IMR-90 (cell line): ENCODE data around the gene CDC42BPA. TPM values are rescaled to one million over a fixed set of nuclear protein-coding genes. Genes with fewer than 3 reads are reported as not detected.

Experiments used
- ATAC-seq: fragments of 200-7000 bp; cut with Tn5 transposase; 2 replicates; pipeline ENCODE4 v1.9.1; 2020; ENCODE audit warnings: low read depth, mild to moderate bottlenecking, moderate library complexity
- BruUV-seq: library from RNA; stranded (reverse); fragments of 400-500 nt; replicated peaks from 2 replicates; lab custom pipeline; 2021; lab: Mats Ljungman, UMichigan
- CTCF ChIA-PET: fragments of 300-600 bp; formaldehyde crosslinking; extraction: SDS; loops from one replicate; lab custom pipeline; 2021; ENCODE audit warnings: antibody characterized with exemption; lab: Yijun Ruan, JAX
- POLR2A ChIA-PET: fragments of 300-600 bp; sonication (Branson Sonifier 250); formaldehyde crosslinking; loops from one replicate; lab custom pipeline; 2022; ENCODE audit warnings: antibody characterized with exemption; ENCODE audit not compliant: unreplicated experiment; lab: Charles Lee
- DNase-seq: peaks from one replicate; pipeline ENCODE4 v3.0.0; 2013
- H2AFZ ChIP-seq: replicated peaks from 2 replicates; pipeline ENCODE3; 2013; ENCODE audit warnings: low read length, mild to moderate bottlenecking; ENCODE audit not compliant: poor library complexity
- H2AK5ac ChIP-seq: 2 replicates; pipeline ENCODE4 v1.6.1; 2013; ENCODE audit warnings: low read depth, low read length, inconsistent platforms
- H2AK9ac ChIP-seq: replicated peaks from 2 replicates; pipeline ENCODE3; 2013; ENCODE audit warnings: mild to moderate bottlenecking, low read depth, low read length, moderate library complexity; ENCODE audit not compliant: poor library complexity
- H2BK120ac ChIP-seq: 2 replicates; pipeline ENCODE4 v1.6.1; 2013; ENCODE audit warnings: low read depth, low read length, inconsistent platforms
- H2BK15ac ChIP-seq: 3 replicates; pipeline ENCODE4 v1.6.1; 2013; ENCODE audit warnings: low read depth, low read length, inconsistent platforms
- H2BK20ac ChIP-seq: 2 replicates; pipeline ENCODE4 v1.6.1; 2013; ENCODE audit warnings: low read depth, mild to moderate bottlenecking, inconsistent platforms, low read length, moderate library complexity
- H2BK5ac ChIP-seq: 2 replicates; pipeline ENCODE4 v1.6.1; 2013; ENCODE audit warnings: mild to moderate bottlenecking, low read depth, low read length, inconsistent platforms; ENCODE audit not compliant: poor library complexity, severe bottlenecking
- H3K14ac ChIP-seq: replicated peaks from 2 replicates; pipeline ENCODE4 v1.6.1; 2013; ENCODE audit warnings: low read depth, low read length, inconsistent platforms
- H3K18ac ChIP-seq: 2 replicates; pipeline ENCODE4 v1.6.1; 2013; ENCODE audit warnings: low read depth, low read length, control low read depth
- H3K23ac ChIP-seq: 2 replicates; pipeline ENCODE4 v1.6.1; 2013; ENCODE audit warnings: low read depth, low read length, inconsistent platforms
- H3K27ac ChIP-seq: 2 replicates; pipeline ENCODE4 v1.5.1; 2013; ENCODE audit warnings: mild to moderate bottlenecking, control low read depth, low read length; ENCODE audit not compliant: insufficient read depth
- H3K27me3 ChIP-seq: 2 replicates; pipeline ENCODE4 v1.6.1; 2013; ENCODE audit warnings: low read length; ENCODE audit not compliant: control insufficient read depth, insufficient read depth
- H3K36me3 ChIP-seq: 2 replicates; pipeline ENCODE4 v1.6.1; 2013; ENCODE audit warnings: low read length, mixed read lengths; ENCODE audit not compliant: control insufficient read depth, insufficient read depth
- H3K4ac ChIP-seq: 2 replicates; pipeline ENCODE4 v1.6.1; 2013; ENCODE audit warnings: low read depth, low read length, inconsistent platforms
- H3K4me1 ChIP-seq: 2 replicates; pipeline ENCODE4 v1.6.1; 2013; ENCODE audit warnings: low read length, mixed read lengths; ENCODE audit not compliant: control insufficient read depth, insufficient read depth
- H3K4me2 ChIP-seq: 2 replicates; pipeline ENCODE4 v1.6.1; 2013; ENCODE audit warnings: low read depth, mild to moderate bottlenecking, control low read depth, low read length, moderate library complexity
- H3K4me3 ChIP-seq: 2 replicates; pipeline ENCODE4 v1.5.1; 2013; ENCODE audit warnings: low read depth, mild to moderate bottlenecking, control low read depth, low read length, moderate library complexity; ENCODE audit not compliant: insufficient read depth
- H3K56ac ChIP-seq: 2 replicates; pipeline ENCODE4 v1.6.1; 2013; ENCODE audit warnings: low read length, inconsistent platforms; ENCODE audit not compliant: insufficient read depth; ENCODE audit errors: extremely low read depth
- H3K79me1 ChIP-seq, 2 experiments: 2 replicates each; pipeline ENCODE4 v1.6.1; 2013; ENCODE audit warnings: low read length in 2 of 2, inconsistent platforms in 1 of 2, low read depth in 1 of 2
- H3K9ac ChIP-seq: 2 replicates; pipeline ENCODE4 v1.6.1; 2013; ENCODE audit warnings: low read depth, low read length, control low read depth
- H3K9me1 ChIP-seq: 2 replicates; pipeline ENCODE4 v1.6.1; 2013; ENCODE audit warnings: low read length, inconsistent platforms; ENCODE audit not compliant: insufficient read depth
- H3K9me3 ChIP-seq: 2 replicates; pipeline ENCODE4 v1.6.1; 2013; ENCODE audit warnings: low read length; ENCODE audit not compliant: control insufficient read depth, insufficient read depth
- H4K20me1 ChIP-seq: 2 replicates; pipeline ENCODE4 v1.6.1; 2013; ENCODE audit warnings: low read length, inconsistent platforms; ENCODE audit not compliant: insufficient read depth
- H4K5ac ChIP-seq: 2 replicates; pipeline ENCODE4 v1.6.1; 2013; ENCODE audit warnings: mild to moderate bottlenecking, low read depth, low read length, control low read depth
- H4K8ac ChIP-seq, 2 experiments: 2 replicates each; pipeline ENCODE4 v1.6.1; 2013; ENCODE audit warnings: low read depth in 2 of 2, low read length in 2 of 2, control low read depth in 1 of 2, inconsistent platforms in 1 of 2
- H4K91ac ChIP-seq: 2 replicates; pipeline ENCODE4 v1.6.1; 2013; ENCODE audit warnings: low read depth, low read length, inconsistent platforms; ENCODE audit not compliant: insufficient read depth
- RAD21 ChIP-seq: IDR thresholded peaks from 2 replicates; pipeline ENCODE4 v1.6.1; 2012; ENCODE audit warnings: low read length, improper control_type of control experiment
- WGBS, 2 experiments: methylation state at CpG; one replicate each; pipeline versions ENCODE4 v1.1.5 to v1.1.7; 2013; ENCODE audit warnings: missing lambda C conversion rate in 2 of 2; ENCODE audit not compliant: insufficient read length in 1 of 2; ENCODE audit errors: extremely low coverage in 2 of 2; 5-methylcytosine and 5-hydroxymethylcytosine counted together
- dilution Hi-C: fragments of 300-500 bp; cut with HindIII; formaldehyde crosslinking; loops from one replicate; pipeline ENCODE4 v1.14.3; 2018; ENCODE audit warnings: low sequenced_read_pairs; ENCODE audit not compliant: unreplicated experiment
- in situ Hi-C: fragments of 300-500 bp; cut with MboI; formaldehyde crosslinking; loops from 3 replicates; pipeline ENCODE4 v1.14.3; 2019; ENCODE audit warnings: low sequenced_read_pairs, inconsistent platforms, mixed read lengths
- intact Hi-C: fragments of 100-400 bp; cut with micrococcal nuclease; formaldehyde crosslinking; loops from 2 replicates; pipeline ENCODE4 v1.10.0; 2022
- polyA plus RNA-seq, 3 experiments: library from polyadenylated mRNA; depleted of rRNA; stranded (reverse); fragments of >200 nt; gene quantifications; 2 replicates each; pipeline ENCODE4 v1.2.3, GENCODE V29; 2012; ENCODE audit warnings: low replicate concordance in 1 of 3
- total RNA-seq: library from RNA; depleted of rRNA; stranded (reverse); fragments of >200 nt; gene quantifications from 2 replicates; pipeline ENCODE4 v1.2.3, GENCODE V29; 2012
- TF ChIP-seq, protein P1 (sequence below): fragments of 150-350 bp; IDR thresholded peaks from 2 replicates; pipeline ENCODE4 v1.6.1; 2016; ENCODE audit warnings: low read depth, mild to moderate bottlenecking, low read length, moderate library complexity, borderline replicate concordance

The CDC42BPA gene
- total and polyA plus RNA-seq, 2 of the 4 experiments (the other 2 are of a cell fraction) = 9.4 to 27.8 TPM

DNA sequence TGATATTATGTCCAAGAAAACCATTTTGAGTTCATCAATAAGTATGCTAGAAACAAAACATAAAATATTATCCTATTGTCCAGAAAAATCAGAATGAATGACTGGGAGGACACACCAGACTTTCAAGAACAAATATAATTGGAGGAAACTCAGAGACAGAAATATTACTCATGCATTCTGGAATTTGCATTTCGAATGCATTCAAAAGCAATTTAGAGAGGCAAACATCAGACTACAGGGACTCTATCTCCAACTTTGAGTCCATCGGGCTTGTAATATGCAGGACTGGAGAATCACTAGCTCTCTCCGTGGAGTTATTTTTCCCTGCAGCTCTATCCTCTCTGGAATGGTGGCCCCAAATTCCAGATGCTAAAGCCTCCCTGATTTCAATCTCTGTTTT lies 161.8 kb downstream of the CDC42BPA start:
- H3K23ac ChIP-seq = no peak overlapping the region
- dilution Hi-C loops = no loop called here

More for the DNA sequence above, 161.8 kb downstream of the CDC42BPA start:
- CTCF ChIA-PET = no interaction called here
- Histone ChIP-seq H3K27ac (no peak overlapping the region), H3K4me3 (no peak overlapping the region), H2BK15ac (no peak overlapping the region), H3K14ac (no peak overlapping the region), H3K27me3 (no peaks in the 10 kb centered on the region), H4K20me1 (no peaks in the 10 kb centered on the region), H2AK9ac (no peak overlapping the region), H3K4ac (no peak overlapping the region), H3K4me2 (no peak overlapping the region), H3K18ac (no peak overlapping the region), H3K4me1 (no peaks in the 10 kb centered on the region), H3K9me1 (peaks cover 6% of the 10 kb centered on the region; the same call in 1 of the 2 replicates), H3K36me3 (peaks cover 8% of the 10 kb centered on the region; the same call in 1 of the 2 replicates), H3K56ac (no peak overlapping the region), H2BK120ac (no peak overlapping the region), H4K5ac (no peak overlapping the region), H4K8ac (no peak overlapping the region), H3K9ac (no peak overlapping the region), H2BK5ac (no peak overlapping the region), H2AFZ (no peak overlapping the region), H3K79me1 (peaks cover 7 to 11% of the 10 kb centered on the region in 2 experiments; a peak in 3 of 4 replicates), H2AK5ac (no peak overlapping the region), H3K9me3 (no peaks in the 10 kb centered on the region), H4K91ac (no peak overlapping the region), H2BK20ac (no peak overlapping the region)
- DNase-seq (no peak), ATAC-seq (no peak)
- no TSS peak for BruUV-seq
- in situ Hi-C loops = no loop called here
- intact Hi-C loops = no loop called here
- POLR2A ChIA-PET = no interaction called here
- TF ChIP-seq, protein P1, sequence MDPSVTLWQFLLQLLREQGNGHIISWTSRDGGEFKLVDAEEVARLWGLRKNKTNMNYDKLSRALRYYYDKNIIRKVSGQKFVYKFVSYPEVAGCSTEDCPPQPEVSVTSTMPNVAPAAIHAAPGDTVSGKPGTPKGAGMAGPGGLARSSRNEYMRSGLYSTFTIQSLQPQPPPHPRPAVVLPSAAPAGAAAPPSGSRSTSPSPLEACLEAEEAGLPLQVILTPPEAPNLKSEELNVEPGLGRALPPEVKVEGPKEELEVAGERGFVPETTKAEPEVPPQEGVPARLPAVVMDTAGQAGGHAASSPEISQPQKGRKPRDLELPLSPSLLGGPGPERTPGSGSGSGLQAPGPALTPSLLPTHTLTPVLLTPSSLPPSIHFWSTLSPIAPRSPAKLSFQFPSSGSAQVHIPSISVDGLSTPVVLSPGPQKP = no peak
- TF ChIP-seq RAD21 = no peak
- 100% methylated on average over 2 of the region's 3 CpGs; no CpG with 5 or more reads in 1 of the 2 experiments for WGBS, 2 experiments
